KOPT-K1 (cell line): ENCODE data around the gene METTL14.

ENCODE experiments used
- H3K27ac ChIP-seq: fragments of 200-600 bp; sonication (generic); 2 replicates; pipeline ENCODE4 v1.5.1; 2016; ENCODE audit warnings: antibody characterized with exemption, mild to moderate bottlenecking, low read depth, low read length; ENCODE audit not compliant: poor library complexity, severe bottlenecking
- H3K36me3 ChIP-seq: fragments of 200-600 bp; sonication (generic); 2 replicates; pipeline ENCODE4 v1.5.1; 2017; ENCODE audit warnings: antibody characterized with exemption, mild to moderate bottlenecking, low read length, moderate library complexity; ENCODE audit not compliant: insufficient read depth
- H3K9me3 ChIP-seq: fragments of 200-600 bp; sonication (generic); 2 replicates; pipeline ENCODE4 v1.5.1; 2017; ENCODE audit warnings: antibody characterized with exemption, low read length, mild to moderate bottlenecking; ENCODE audit not compliant: insufficient read depth, poor library complexity, severe bottlenecking

The METTL14 gene

GRCh38 chr4:118760493-118760892 lies 75.3 kb downstream of the METTL14 start:
- Histone ChIP-seq H3K27ac (no peak overlapping the region), H3K9me3 (no peaks in the 10 kb centered on the region), H3K36me3 (peaks cover 41% of the 10 kb centered on the region)

- Histone ChIP-seq H3K36me3 (peaks cover 49% of the 10 kb centered on the region), H3K9me3 (no peaks in the 10 kb centered on the region), H3K27ac (no peak overlapping the region)
Measured at GRCh38 chr4:118761397-118762016, 76.3 kb downstream of the METTL14 start.

GRCh38 chr4:118762155-118762554 lies 77.0 kb downstream of the METTL14 start:
- Histone ChIP-seq H3K27ac (no peak overlapping the region), H3K36me3 (peaks cover 51% of the 10 kb centered on the region)

GRCh38 chr4:118762730-118763477 lies 77.7 kb downstream of the METTL14 start:
- Histone ChIP-seq H3K9me3 (no peaks in the 10 kb centered on the region), H3K36me3 (peaks cover 49% of the 10 kb centered on the region), H3K27ac (no peak overlapping the region)

More at GRCh38 chr4:118762155-118762554, 77.0 kb downstream of the METTL14 start:
- no peaks in the 10 kb centered on the region for H3K9me3 ChIP-seq
